Epithelial cell of prostate (primary cell): ENCODE measurements around the gene ADCYAP1R1.

ENCODE experiments used
- DNase-seq: peaks from one replicate; pipeline ENCODE4 v3.0.0-alpha.2; 2011; ENCODE audit warnings: low read depth, low spot score
- H3K27ac ChIP-seq: fragments of 450-650 bp; 2 replicates; pipeline ENCODE4 v1.5.1; 2017; ENCODE audit warnings: mild to moderate bottlenecking

Gene ADCYAP1R1

DNA sequence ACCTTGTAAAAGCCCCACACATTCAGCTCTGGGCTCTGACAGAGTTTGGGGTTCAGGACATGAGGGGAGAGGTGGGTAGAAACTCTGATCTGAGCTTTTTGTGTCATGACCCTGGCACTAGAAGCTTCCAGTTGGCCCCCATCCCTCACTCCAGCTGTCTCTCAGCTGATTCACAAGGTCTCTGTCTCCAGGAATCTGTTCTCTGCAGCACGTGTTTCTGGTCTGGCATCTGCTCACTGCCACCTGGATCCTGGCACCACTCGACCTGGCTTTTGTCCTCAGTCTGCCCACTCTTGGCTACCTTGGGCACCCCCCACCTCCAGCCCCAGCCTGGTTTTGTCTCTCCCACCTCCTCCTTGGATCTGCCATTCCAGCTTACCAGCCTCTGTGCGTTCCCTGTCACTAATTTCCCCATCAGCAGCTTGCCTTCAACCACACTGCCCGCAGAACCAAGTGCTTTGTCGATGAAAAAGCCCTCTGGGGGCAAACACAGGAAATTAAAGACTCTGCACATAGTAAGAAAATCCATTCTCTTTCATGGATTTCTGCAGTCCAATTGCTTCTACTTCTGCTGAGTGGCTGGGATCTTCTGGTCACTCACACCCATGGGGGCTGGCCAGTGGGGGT is 18.3 kb upstream of the ADCYAP1R1 start:
- DNase-seq, result no peak
- no peak overlapping the region for H3K27ac ChIP-seq

DNA sequence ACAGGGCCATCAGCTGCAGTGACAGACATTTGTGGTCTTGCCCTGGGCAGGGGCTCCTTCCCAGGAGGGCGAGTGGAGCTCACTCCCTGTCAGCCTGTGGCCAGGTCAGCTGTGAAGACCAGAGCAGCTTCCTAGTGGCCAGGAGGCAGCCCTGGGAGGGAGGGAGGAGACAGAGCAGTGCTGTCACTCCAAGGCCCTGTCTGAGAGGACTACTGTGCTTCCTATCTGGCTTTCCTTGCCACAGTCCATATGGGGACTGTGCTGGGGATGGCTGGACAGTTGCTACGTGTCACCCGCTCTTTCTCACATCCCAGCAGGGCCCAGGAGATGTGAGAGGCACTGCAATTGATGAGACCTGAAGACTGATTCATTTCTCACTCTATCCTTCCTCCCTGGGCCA is 15.2 kb upstream of the ADCYAP1R1 start:
- no peak overlapping the region for H3K27ac ChIP-seq
- DNase-seq, result no peak

DNA sequence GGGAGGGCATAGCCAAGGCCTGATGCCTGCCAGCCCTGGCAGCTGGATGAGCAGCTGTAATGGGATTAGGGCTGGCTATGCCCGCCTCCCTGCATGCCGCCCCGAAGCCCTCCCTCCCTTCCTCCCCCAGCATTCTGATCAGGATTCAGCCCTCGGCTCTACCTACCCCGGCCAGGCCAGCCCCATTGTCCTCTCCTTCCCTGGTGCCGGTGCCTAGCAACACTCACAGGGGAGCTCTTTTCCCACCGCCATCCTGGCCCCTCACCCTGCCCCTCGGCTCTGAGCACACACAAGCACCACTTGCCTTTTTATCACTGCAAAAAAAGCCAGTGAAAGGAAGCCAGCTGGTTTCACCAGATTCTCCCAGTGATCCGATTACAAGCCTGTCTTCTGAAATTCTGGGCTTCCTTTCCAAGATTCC is 9.0 kb upstream of the ADCYAP1R1 start:
- DNase-seq, result no peak
- H3K27ac ChIP-seq, result no peak overlapping the region

DNA sequence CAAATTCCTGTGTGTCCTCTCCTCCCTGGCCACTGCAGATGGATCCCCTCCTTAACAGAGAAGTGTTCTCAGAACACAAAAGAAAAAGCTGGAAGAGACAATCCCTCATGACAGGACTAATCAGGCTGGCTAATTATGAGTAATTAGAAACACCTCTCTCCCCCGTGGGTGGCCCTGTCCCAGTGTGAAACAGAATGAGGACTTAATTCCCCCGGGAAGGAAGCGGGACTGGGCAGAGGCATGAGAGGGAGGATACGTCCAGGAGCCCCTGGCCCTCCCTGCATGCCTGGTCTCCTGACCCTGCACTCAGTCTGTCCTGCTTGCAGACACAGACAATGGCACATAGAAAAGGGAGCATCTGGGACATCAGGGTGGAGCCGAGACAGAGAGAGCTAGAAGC is 7.6 kb upstream of the ADCYAP1R1 start:
- no peak overlapping the region for H3K27ac ChIP-seq
- no peak for DNase-seq

DNA sequence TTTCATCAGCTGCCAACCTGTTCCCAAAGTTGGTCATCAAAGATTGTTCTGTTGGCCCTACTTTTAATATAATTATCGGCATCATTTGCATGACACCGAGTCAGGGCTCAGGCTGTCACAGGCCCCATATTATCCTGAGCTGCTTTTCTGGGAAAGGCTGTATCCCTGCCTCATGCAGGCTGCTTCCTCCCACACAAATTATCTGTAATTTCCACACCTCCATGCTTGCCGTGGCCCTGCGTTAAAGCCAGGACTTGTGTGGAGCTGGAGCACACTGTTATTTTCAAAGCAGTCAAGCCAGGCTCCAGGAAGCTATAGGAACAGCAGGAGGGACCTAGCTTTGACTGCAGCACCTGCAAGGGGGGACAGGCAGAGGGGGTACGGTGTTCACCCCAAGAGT is 5.4 kb upstream of the ADCYAP1R1 start:
- DNase-seq, result no peak
- no peak overlapping the region for H3K27ac ChIP-seq

DNA sequence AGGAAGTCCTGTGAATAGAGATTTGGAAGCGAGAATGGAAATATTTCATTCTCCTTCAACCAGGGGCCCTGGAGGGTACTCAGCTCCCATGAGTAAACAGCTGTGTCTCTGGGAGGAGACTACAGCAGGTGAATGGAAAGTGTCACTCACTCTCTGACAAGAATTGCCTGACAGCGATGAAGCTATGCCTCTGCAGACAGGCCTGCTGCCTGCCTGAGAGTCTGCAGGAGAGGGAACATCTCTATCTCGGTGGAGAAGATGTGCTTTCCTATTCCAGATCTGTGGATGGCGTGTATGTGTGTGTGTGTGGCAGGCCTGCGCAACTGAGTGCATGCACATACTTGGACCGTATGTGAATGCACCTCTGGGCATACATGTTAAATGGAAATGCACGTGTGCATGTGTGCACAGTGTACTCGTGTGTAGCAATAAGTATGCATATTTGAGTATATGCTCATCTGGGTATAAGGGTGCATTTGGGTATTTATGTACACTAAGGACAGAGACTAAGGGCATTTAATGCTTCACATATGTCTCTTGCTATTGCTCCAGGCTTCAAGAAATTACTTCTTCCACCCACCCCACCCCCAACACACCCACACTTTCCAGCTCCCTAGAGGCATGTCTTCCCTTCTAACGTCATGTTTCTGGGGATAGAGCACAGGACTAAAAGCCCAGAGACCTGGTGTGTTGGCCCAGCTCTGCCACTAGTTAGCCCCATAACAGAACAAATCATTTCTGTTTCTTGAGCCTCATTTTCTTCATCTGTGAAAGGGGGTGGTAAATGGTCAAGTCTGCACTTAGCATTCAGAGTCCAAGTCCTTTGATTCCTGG is 4.6 kb upstream of the ADCYAP1R1 start:
- no peak overlapping the region for H3K27ac ChIP-seq
- DNase-seq, result no peak

DNA sequence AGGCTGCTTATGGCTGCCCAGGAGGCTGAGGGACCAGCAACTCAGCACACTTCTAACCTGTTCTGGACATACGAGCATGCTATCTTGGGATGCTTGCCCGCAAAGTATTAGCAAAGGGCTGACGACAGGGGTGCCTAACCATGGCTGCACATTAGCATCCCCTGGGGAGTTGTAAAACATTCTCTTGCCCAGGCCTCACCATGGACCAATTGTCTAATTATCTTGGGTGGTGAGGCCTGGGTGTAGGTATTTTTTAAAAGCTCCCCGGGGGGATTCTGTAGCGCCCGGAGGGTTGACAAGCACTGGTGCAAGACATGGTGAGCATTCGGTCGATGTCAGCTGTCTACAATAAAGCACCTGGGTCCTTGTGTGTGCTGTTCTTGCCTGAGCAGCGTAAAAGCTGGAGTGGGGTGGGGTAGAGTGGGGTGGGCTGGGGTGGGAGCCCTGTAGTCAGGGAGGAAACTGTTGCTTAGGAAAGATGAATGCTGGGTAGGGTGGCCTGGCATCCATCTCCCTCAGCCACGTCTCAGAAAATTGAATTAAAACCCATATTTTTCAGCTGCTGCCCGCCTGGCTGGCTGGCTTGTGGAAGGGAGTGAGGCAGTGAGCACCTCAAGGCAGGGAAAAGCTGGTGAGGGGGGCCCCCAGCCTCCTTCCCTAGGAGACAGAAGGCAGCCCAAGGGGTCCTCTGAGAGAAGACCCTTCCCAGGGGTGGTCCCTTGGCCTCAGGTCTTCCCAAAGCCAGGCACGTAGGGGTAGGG is 2.9 kb upstream of the ADCYAP1R1 start:
- DNase-seq, result no peak

DNA sequence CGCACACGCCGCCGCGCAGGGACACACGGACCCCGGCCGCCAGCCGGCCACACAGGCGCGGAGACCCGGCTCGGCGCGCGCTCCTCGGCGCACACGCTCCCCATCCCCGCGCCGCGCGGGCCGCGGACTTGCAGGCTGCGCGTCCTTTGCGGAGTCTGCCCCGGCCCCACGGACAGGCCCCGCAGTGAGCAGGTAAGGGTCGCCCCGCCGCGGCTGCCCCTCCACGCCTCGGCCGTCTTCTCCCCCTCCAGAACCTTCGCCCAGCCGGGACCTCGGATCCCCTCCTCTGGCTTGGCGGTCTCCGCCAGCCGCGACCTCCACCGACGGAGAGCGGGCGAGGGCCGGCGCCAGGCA is 356 bp downstream of the ADCYAP1R1 start:
- DNase-seq, result no peak
- no peak overlapping the region for H3K27ac ChIP-seq

More for the DNA sequence above, 2.9 kb upstream of the ADCYAP1R1 start:
- no peak overlapping the region for H3K27ac ChIP-seq

DNA sequence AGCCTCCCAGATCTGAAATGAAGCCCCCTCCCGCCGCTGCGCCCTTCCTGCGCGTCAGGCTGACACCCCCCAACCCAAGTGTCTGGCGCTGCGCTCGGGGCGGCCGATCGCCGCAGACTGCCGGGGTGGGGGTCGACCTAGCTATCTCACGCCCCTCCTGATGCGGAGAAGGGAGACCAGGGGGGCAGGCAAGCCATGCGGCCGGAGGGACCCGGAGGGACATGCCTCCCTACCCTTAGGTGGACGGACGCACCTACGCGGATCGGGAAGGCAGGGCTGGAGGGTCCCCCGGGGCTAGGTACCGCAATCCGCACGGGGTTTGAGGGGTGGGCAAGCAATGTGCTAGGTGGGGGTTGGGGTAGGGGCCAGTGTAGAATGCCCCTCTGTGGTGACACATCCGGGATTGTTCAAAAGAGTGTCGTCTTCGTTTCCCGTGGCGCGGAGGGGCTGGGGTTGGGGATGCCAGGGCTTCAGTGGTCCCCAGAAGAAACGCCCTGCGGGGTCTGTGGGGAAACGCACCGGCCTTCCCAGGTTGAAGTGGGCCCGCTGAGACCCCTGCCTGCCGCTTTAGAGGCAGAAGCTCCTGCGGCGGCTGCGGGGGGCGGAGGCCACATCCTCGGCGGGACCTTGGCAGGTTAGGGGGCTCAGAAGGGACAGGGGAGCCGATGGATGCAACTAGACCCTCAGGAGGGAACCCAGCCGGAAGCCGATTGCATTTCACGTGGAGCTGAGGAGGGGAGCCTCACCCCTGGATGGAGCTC is 913 bp downstream of the ADCYAP1R1 start:
- no peak for DNase-seq
- no peak overlapping the region for H3K27ac ChIP-seq

DNA sequence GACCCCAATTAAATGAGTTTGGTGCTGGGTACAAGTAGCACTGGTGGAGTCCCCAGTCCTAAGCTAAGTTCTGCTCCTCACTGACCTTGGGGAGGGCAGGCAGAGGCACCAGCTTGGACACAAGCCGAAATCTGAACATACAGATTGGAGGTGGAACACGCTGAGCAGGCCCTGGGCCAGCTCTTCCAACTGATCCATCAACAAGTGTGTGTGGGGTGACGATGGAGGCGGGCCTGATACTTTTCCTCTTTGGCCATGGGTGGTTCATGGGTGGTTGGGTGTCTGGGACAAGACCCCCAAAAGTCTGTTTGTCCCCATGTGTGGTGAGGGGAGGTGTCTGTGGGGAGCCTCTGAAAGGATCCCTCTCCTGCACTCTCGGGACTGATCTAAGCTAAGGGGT is 1.9 kb downstream of the ADCYAP1R1 start:
- no peak for DNase-seq
- no peak overlapping the region for H3K27ac ChIP-seq

DNA sequence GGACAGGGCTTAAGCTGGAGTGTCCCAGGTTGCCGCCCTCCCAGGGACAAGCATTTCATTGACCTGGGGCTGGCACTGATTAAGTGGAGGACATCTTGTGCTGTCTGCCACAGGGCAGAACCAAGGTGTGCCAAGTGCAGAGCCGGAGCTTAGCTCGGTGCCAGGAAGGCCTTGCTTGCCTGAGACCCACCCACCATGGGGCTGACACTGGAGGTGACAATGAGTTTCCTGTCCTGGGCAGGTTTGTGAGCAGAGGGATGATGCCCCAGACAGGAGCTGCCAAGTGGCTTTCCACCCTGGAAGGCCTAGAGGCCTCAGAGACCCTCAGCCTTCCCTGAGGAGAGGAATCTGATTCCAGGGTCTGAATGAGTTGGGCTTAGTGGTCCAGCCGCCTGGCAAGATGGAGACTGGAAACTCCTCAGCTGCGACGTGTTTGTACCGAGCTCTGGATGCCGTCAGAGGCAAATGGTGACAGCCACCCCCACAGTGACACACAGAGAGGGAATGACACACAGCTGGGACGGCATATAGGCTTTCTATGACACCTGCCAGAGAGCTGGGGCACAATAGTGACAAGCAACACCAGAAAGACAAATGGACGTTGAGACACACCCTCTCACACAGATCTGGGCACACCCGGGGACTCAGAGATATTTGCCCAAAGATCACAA is 2.6 kb downstream of the ADCYAP1R1 start:
- no peak overlapping the region for H3K27ac ChIP-seq
- no peak for DNase-seq

DNA sequence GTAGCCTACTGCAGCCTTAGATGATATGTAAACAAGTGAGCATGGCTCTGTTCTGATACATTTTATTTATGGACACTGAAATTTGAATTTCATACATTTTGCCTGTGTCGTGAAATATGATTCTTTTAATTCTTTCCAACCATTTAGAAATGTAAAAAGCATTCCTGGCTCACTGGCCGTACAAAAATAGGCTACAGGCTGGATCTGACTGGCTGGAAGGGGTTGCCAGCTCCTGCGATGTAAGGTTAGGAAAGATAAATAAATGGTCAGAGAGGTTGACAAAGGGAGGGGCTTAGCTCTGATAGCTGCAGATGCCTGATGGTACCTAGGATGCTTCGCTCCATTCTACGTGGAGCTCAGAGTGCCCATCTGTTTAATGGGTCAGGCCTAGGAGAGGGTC is 3.4 kb downstream of the ADCYAP1R1 start:
- DNase-seq, result no peak

DNA sequence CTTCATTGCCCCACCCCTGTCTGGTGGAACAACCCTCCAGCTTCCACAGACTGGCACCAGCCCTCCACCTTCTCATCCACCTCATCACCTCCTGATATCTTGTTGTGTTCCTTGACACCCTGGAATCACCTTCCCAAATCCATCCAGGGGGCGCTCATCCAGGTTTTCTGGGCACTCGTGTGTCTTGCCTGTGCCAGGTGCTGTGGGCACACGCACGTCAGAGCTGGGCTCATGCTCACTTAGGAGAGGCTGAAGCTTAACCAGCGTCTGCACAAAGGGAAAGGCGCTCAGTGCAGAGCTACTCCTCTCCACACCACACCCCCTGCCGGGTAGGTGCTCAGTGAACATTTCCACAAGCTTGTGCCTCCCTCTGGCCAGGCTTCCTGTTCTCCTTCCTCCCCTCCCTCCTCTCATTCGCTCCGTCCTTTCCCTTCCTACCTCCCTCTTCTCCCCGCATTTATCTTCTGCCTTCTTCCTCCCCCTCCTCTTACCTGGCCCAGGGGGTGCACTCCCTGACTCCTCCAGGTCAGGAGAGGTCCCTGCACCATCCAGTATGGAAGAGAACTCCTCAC is 4.8 kb downstream of the ADCYAP1R1 start:
- no peak overlapping the region for H3K27ac ChIP-seq
- no peak for DNase-seq

More for the DNA sequence above, 3.4 kb downstream of the ADCYAP1R1 start:
- no peak overlapping the region for H3K27ac ChIP-seq

DNA sequence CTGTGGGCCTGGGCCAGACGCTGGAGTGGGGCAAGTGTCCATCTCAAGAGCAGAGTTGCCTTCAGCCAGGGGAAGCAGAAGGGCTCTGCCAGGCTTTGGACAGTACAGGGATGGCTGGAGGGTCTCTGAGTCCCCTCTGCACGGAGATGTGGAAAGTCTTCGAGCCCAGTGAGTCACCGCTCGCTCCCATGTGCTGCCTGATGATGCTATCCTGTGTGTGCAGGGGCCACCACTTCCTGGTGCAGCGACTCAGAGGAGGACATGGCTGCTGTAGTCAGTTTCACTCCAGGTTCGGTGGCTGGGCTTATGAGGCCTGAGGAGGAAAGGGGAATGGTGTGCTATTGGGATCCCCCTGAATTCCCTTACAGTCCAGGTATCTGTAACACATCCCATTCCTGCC is 6.0 kb downstream of the ADCYAP1R1 start:
- H3K27ac ChIP-seq, result no peak overlapping the region
- DNase-seq, result no peak

DNA sequence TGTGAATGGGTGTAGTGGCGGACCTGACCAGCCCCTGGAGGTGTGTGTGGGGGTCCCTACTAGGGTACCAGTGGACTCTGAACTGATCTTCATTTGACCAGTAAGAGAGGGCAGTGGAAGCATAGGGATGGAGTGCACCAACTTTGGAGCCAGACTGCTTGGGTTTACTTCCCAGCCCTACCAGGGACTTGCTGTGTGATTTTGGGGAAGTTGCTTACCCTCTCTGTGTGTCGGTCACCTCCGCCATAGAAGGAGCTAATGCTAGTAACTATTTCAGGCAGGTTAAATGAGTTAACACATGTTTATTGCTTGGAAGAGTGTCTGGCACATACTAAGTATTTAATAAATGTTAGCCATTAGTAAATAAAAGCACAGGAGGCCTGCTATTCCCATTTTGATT is 6.6 kb downstream of the ADCYAP1R1 start:
- no peak for DNase-seq
- H3K27ac ChIP-seq, result no peak overlapping the region

DNA sequence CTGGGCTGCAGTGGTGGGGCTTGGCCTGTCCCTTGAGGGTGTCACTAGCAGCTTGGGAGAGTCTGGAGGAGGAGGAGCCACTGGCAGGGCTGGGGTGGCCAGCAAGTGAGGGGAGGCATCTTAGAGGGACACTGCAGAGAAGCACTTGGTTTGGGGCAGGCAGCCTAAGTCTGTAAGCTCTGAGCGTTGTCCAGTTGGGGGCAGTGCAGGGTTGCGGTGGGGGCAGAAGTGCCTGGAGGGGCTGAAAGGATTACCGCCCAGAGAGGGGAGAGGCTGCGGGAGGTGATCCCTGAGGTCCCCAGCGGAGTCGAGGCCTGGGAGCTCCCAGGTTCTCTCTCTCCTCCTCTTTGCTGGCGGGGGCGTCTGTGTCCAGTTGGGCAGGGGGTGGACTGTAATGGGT is 7.4 kb downstream of the ADCYAP1R1 start:
- no peak overlapping the region for H3K27ac ChIP-seq
- no peak for DNase-seq

DNA sequence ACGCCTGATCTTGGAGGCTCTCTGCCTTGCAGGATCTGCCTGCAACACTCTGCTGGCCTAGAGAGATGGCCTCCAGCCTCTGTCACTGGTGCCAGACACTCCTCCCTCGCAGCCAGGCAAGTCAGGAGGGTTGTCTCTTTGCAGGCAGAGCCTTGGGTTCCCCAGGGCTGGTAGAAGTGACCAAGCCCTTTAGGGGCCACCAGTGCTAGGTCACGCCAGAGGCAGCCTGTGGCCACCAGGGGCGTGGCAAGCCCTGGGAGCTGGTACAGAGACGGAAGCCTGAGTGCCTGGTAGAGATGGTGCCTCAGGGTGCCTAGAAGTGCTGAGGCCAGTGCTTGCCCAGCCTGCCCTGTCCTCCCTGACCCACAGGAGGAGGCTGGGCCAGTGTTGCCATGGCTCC is 9.1 kb downstream of the ADCYAP1R1 start:
- DNase-seq, result no peak
- H3K27ac ChIP-seq, result no peak overlapping the region

DNA sequence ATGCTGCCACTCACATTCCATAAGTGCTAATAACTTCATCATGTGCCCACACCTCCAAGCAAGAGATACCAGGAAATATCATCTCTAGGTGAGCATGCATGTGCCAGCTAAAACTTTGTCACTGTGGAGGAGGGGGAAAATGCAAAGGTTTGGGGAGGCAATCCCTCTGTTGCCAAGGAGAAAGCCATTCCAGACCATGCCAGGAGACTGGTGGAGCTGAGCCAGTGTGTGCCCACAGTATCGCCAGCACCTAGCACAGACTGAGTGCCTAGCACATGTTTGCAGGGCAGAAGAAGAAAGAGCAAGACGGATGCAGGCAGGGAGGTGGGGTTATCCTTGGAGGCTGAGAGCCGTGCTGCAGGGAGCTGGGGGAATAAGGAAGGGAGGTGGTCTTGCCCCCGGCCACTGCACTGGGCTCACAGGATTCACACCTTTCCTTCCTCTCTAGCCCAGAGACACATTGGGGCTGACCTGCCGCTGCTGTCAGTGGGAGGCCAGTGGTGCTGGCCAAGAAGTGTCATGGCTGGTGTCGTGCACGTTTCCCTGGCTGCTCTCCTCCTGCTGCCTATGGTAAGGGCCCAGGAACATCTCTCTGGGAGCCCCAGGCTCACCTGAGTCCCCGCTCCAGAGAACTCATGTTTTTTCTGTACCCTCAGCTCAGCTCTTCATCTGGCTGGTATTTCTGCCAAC is 10.8 kb downstream of the ADCYAP1R1 start:
- DNase-seq, result no peak
- H3K27ac ChIP-seq, result no peak overlapping the region

DNA sequence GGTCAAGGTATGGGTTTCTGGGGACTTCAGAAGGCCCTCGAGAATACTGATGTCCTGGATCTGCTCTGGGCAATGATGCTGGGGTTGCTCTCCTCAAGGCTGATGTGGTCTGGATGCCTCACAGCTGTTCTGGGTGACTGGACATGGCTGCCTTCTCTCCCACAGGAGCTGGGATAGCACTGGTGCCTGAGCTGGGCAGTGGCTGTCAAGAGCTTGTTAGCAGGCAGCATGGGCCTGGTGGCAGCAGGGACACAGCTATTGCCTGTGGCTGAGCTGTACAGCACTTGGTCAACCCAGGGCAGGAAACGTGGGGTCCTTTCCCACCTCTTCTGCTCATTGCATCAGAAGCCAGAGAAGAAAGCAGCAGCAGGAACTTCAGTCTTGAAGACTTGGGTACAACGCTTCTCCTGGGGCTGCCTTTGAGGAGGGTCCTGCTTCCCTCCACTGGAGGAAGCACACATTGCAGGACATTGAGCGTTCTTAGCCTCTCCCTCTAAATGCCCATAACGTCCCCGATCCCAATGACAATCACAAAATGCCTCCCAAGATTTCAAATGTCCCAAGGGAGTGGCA is 13.0 kb downstream of the ADCYAP1R1 start:
- no peak for DNase-seq

More for the DNA sequence above, 13.0 kb downstream of the ADCYAP1R1 start:
- no peak overlapping the region for H3K27ac ChIP-seq
